Measurements from ENCODE around the gene A3GALT2.

A3GALT2 gene

DNA sequence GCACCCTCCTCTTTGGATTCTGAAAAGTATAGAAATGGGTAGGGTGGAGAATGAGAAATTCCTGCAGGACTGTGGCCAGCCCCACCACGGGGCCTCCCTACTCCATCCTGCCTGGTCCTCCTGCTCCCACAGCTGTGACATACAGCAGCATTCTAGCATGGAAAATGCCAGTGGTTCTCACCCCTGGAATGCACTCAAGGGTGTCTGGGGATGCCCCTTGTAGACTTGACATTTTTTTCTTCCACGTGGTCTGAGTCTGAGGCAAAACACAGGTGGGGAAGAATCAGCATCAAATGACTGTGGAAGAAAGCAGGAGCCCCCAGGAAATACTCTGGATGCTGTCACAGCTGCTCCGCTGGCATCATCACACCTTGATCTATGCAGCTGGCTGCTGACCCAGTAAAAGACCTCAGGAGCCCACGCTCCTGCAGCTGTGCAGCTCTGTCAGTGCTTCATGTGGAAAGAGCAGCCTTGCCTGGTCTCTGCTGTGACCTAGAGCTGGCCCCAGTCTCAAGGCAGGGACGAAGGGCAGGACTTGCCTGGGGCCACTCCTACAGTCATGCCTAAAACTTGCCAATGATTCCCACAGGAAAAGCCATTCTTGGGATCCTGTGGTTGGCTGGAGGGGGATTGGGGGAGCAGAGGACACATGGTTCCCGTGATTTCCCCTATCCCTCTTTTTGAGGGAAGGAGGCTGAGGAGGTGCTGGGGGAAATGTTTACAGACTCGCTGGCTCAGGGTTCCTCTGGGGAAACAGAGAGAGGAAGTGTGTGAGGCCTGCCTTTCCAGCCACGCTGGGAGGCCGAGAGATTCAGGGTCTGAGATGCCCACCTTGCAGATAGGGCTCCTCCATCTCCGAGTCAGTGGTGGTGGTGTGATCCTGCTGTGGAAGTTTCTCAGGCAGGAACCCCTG is 10.8 kb upstream of the A3GALT2 start:
- no peaks in the 10 kb centered on the region for H3K9me2 ChIP-seq (ENCODE audit: low read depth, low read length)
- no peak overlapping the region for H3K4me2 ChIP-seq (ENCODE audit: low read length)
- H3K27me3 ChIP-seq (ENCODE audit: insufficient read depth, low read length): no peaks in the 10 kb centered on the region
- no peak overlapping the region for H3K9ac ChIP-seq (ENCODE audit: low read length)
- no peaks in the 10 kb centered on the region for H3K9me3 ChIP-seq (ENCODE audit: low read length)
- no peaks in the 10 kb centered on the region for H3K79me2 ChIP-seq (ENCODE audit: insufficient read depth, low read length)
- TF ChIP-seq CTCF (IDR thresholded peaks at IDR 0.05; ENCODE audit: low read length): no peak
- TF ChIP-seq EZH2 (IDR thresholded peaks at IDR 0.05; ENCODE audit: borderline replicate concordance, low read length): no peak
- H2AFZ ChIP-seq (ENCODE audit: low read length): no peak overlapping the region
- no peaks in the 10 kb centered on the region for H4K20me1 ChIP-seq (ENCODE audit: insufficient read depth, low read length)
- H3K4me1 ChIP-seq (ENCODE audit: insufficient read depth, low read length, severe bottlenecking): no peaks in the 10 kb centered on the region
- no peaks in the 10 kb centered on the region for H3F3A ChIP-seq (ENCODE audit: insufficient read depth, low read length)
- no peak overlapping the region for H3K4me3 ChIP-seq (ENCODE audit: low read depth, low read length, poor library complexity, severe bottlenecking)
- peaks cover 5% of the 10 kb centered on the region; the same call in 1 of the 2 replicates for H3K36me3 ChIP-seq (ENCODE audit: insufficient read depth, low read length)
- no peak overlapping the region for H3K27ac ChIP-seq (ENCODE audit: low read depth, low read length, poor library complexity, severe bottlenecking)

DNA sequence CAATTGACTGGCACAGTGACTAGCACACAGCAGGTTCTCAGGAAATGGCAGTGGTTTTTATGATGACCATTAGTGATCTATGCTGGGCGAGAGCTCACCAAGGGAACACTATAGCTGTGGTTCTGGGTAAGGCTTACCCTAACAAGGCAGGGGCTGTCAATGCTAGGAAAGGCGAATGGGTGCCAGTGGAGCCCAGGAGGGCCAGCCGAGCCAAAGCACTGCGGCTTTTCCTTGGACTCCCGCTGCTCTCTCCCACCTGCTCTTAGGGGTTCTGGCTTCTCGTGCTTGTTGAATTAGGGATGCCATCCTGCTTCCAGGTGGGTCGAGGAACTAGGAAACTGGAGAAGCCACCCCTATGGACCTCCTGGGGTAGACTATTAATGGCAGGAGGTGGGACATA is 10.0 kb upstream of the A3GALT2 start:
- Histone ChIP-seq H3F3A (ENCODE audit: insufficient read depth, low read length) (no peaks in the 10 kb centered on the region), H4K20me1 (ENCODE audit: insufficient read depth, low read length) (no peaks in the 10 kb centered on the region), H3K27me3 (ENCODE audit: insufficient read depth, low read length) (no peaks in the 10 kb centered on the region), H3K36me3 (ENCODE audit: insufficient read depth, low read length) (peaks cover 5% of the 10 kb centered on the region; the same call in 1 of the 2 replicates), H3K4me1 (ENCODE audit: insufficient read depth, low read length, severe bottlenecking) (no peaks in the 10 kb centered on the region), H3K9me3 (ENCODE audit: low read length) (no peaks in the 10 kb centered on the region), H3K79me2 (ENCODE audit: insufficient read depth, low read length) (no peaks in the 10 kb centered on the region), H3K4me2 (ENCODE audit: low read length) (no peak overlapping the region), H3K9ac (ENCODE audit: low read length) (no peak overlapping the region), H3K27ac (ENCODE audit: low read depth, low read length, poor library complexity, severe bottlenecking) (no peak overlapping the region), H2AFZ (ENCODE audit: low read length) (no peak overlapping the region), H3K9me2 (ENCODE audit: low read depth, low read length) (no peaks in the 10 kb centered on the region), H3K4me3 (ENCODE audit: low read depth, low read length, poor library complexity, severe bottlenecking) (no peak overlapping the region)
- TF ChIP-seq CTCF (IDR thresholded peaks at IDR 0.05; ENCODE audit: low read length): no peak

- H3K4me3 ChIP-seq (ENCODE audit: low read depth, low read length, poor library complexity, severe bottlenecking): no peak overlapping the region
- no peaks in the 10 kb centered on the region for H3K79me2 ChIP-seq (ENCODE audit: insufficient read depth, low read length)
- no peak for TF ChIP-seq EZH2 (IDR thresholded peaks at IDR 0.05; ENCODE audit: borderline replicate concordance, low read length)
- no peak for TF ChIP-seq CTCF (IDR thresholded peaks at IDR 0.05; ENCODE audit: low read length)
- no peaks in the 10 kb centered on the region for H3K4me1 ChIP-seq (ENCODE audit: insufficient read depth, low read length, severe bottlenecking)
- no peak overlapping the region for H2AFZ ChIP-seq (ENCODE audit: low read length)
- H3K36me3 ChIP-seq (ENCODE audit: insufficient read depth, low read length): peaks cover 9% of the 10 kb centered on the region; the same call in 1 of the 2 replicates
- no peaks in the 10 kb centered on the region for H4K20me1 ChIP-seq (ENCODE audit: insufficient read depth, low read length)
- no peaks in the 10 kb centered on the region for H3K27me3 ChIP-seq (ENCODE audit: insufficient read depth, low read length)
- H3K9me2 ChIP-seq (ENCODE audit: low read depth, low read length): no peaks in the 10 kb centered on the region
- no peak overlapping the region for H3K27ac ChIP-seq (ENCODE audit: low read depth, low read length, poor library complexity, severe bottlenecking)
- no peak overlapping the region for H3K9ac ChIP-seq (ENCODE audit: low read length)
- H3K4me2 ChIP-seq (ENCODE audit: low read length): no peak overlapping the region
- no peaks in the 10 kb centered on the region for H3K9me3 ChIP-seq (ENCODE audit: low read length)
- H3F3A ChIP-seq (ENCODE audit: insufficient read depth, low read length): no peaks in the 10 kb centered on the region
Observed at GRCh38 chr1:33330361-33330890, 9.5 kb upstream of the A3GALT2 start.

Measured in OCI-LY1 (cell line).